IMR-90 (cell line): Measurements from ENCODE around the gene SMKR1. TPM values are rescaled to one million over a fixed set of nuclear protein-coding genes. Genes with fewer than 3 reads are reported as not detected.

Source experiments
- ATAC-seq: fragments of 200-7000 bp; cut with Tn5 transposase; 2 replicates; pipeline ENCODE4 v1.9.1; 2020; ENCODE audit warnings: low read depth, mild to moderate bottlenecking, moderate library complexity
- BruUV-seq: library from RNA; stranded (reverse); fragments of 400-500 nt; replicated peaks from 2 replicates; lab custom pipeline; 2021; lab: Mats Ljungman, UMichigan
- CTCF ChIA-PET: fragments of 300-600 bp; formaldehyde crosslinking; extraction: SDS; loops from one replicate; lab custom pipeline; 2021; ENCODE audit warnings: antibody characterized with exemption; lab: Yijun Ruan, JAX
- POLR2A ChIA-PET: fragments of 300-600 bp; sonication (Branson Sonifier 250); formaldehyde crosslinking; loops from one replicate; lab custom pipeline; 2022; ENCODE audit warnings: antibody characterized with exemption; ENCODE audit not compliant: unreplicated experiment; lab: Charles Lee
- DNase-seq: peaks from one replicate; pipeline ENCODE4 v3.0.0; 2013
- H2AFZ ChIP-seq: replicated peaks from 2 replicates; pipeline ENCODE3; 2013; ENCODE audit warnings: low read length, mild to moderate bottlenecking; ENCODE audit not compliant: poor library complexity
- H2AK5ac ChIP-seq: 2 replicates; pipeline ENCODE4 v1.6.1; 2013; ENCODE audit warnings: low read depth, low read length, inconsistent platforms
- H2AK9ac ChIP-seq: replicated peaks from 2 replicates; pipeline ENCODE3; 2013; ENCODE audit warnings: mild to moderate bottlenecking, low read depth, low read length, moderate library complexity; ENCODE audit not compliant: poor library complexity
- H2BK120ac ChIP-seq: 2 replicates; pipeline ENCODE4 v1.6.1; 2013; ENCODE audit warnings: low read depth, low read length, inconsistent platforms
- H2BK15ac ChIP-seq: 3 replicates; pipeline ENCODE4 v1.6.1; 2013; ENCODE audit warnings: low read depth, low read length, inconsistent platforms
- H2BK20ac ChIP-seq: 2 replicates; pipeline ENCODE4 v1.6.1; 2013; ENCODE audit warnings: low read depth, mild to moderate bottlenecking, inconsistent platforms, low read length, moderate library complexity
- H2BK5ac ChIP-seq: 2 replicates; pipeline ENCODE4 v1.6.1; 2013; ENCODE audit warnings: mild to moderate bottlenecking, low read depth, low read length, inconsistent platforms; ENCODE audit not compliant: poor library complexity, severe bottlenecking
- H3K14ac ChIP-seq: replicated peaks from 2 replicates; pipeline ENCODE4 v1.6.1; 2013; ENCODE audit warnings: low read depth, low read length, inconsistent platforms
- H3K18ac ChIP-seq: 2 replicates; pipeline ENCODE4 v1.6.1; 2013; ENCODE audit warnings: low read depth, low read length, control low read depth
- H3K23ac ChIP-seq: 2 replicates; pipeline ENCODE4 v1.6.1; 2013; ENCODE audit warnings: low read depth, low read length, inconsistent platforms
- H3K27ac ChIP-seq: 2 replicates; pipeline ENCODE4 v1.5.1; 2013; ENCODE audit warnings: mild to moderate bottlenecking, control low read depth, low read length; ENCODE audit not compliant: insufficient read depth
- H3K27me3 ChIP-seq: 2 replicates; pipeline ENCODE4 v1.6.1; 2013; ENCODE audit warnings: low read length; ENCODE audit not compliant: control insufficient read depth, insufficient read depth
- H3K36me3 ChIP-seq: 2 replicates; pipeline ENCODE4 v1.6.1; 2013; ENCODE audit warnings: low read length, mixed read lengths; ENCODE audit not compliant: control insufficient read depth, insufficient read depth
- H3K4ac ChIP-seq: 2 replicates; pipeline ENCODE4 v1.6.1; 2013; ENCODE audit warnings: low read depth, low read length, inconsistent platforms
- H3K4me1 ChIP-seq: 2 replicates; pipeline ENCODE4 v1.6.1; 2013; ENCODE audit warnings: low read length, mixed read lengths; ENCODE audit not compliant: control insufficient read depth, insufficient read depth
- H3K4me2 ChIP-seq: 2 replicates; pipeline ENCODE4 v1.6.1; 2013; ENCODE audit warnings: low read depth, mild to moderate bottlenecking, control low read depth, low read length, moderate library complexity
- H3K4me3 ChIP-seq: 2 replicates; pipeline ENCODE4 v1.5.1; 2013; ENCODE audit warnings: low read depth, mild to moderate bottlenecking, control low read depth, low read length, moderate library complexity; ENCODE audit not compliant: insufficient read depth
- H3K56ac ChIP-seq: 2 replicates; pipeline ENCODE4 v1.6.1; 2013; ENCODE audit warnings: low read length, inconsistent platforms; ENCODE audit not compliant: insufficient read depth; ENCODE audit errors: extremely low read depth
- H3K79me1 ChIP-seq, 2 experiments: 2 replicates each; pipeline ENCODE4 v1.6.1; 2013; ENCODE audit warnings: low read length in 2 of 2, inconsistent platforms in 1 of 2, low read depth in 1 of 2
- H3K9ac ChIP-seq: 2 replicates; pipeline ENCODE4 v1.6.1; 2013; ENCODE audit warnings: low read depth, low read length, control low read depth
- H3K9me1 ChIP-seq: 2 replicates; pipeline ENCODE4 v1.6.1; 2013; ENCODE audit warnings: low read length, inconsistent platforms; ENCODE audit not compliant: insufficient read depth
- H3K9me3 ChIP-seq: 2 replicates; pipeline ENCODE4 v1.6.1; 2013; ENCODE audit warnings: low read length; ENCODE audit not compliant: control insufficient read depth, insufficient read depth
- H4K20me1 ChIP-seq: 2 replicates; pipeline ENCODE4 v1.6.1; 2013; ENCODE audit warnings: low read length, inconsistent platforms; ENCODE audit not compliant: insufficient read depth
- H4K5ac ChIP-seq: 2 replicates; pipeline ENCODE4 v1.6.1; 2013; ENCODE audit warnings: mild to moderate bottlenecking, low read depth, low read length, control low read depth
- H4K8ac ChIP-seq, 2 experiments: 2 replicates each; pipeline ENCODE4 v1.6.1; 2013; ENCODE audit warnings: low read depth in 2 of 2, low read length in 2 of 2, control low read depth in 1 of 2, inconsistent platforms in 1 of 2
- H4K91ac ChIP-seq: 2 replicates; pipeline ENCODE4 v1.6.1; 2013; ENCODE audit warnings: low read depth, low read length, inconsistent platforms; ENCODE audit not compliant: insufficient read depth
- BHLHE40 ChIP-seq: fragments of 150-350 bp; IDR thresholded peaks from 2 replicates; pipeline ENCODE4 v1.6.1; 2016; ENCODE audit warnings: mild to moderate bottlenecking, low read depth, low read length
- CEBPB ChIP-seq: IDR thresholded peaks from 2 replicates; pipeline ENCODE4 v1.6.1; 2012; ENCODE audit warnings: low read depth, low read length, improper control_type of control experiment
- CHD1 ChIP-seq: IDR thresholded peaks from 2 replicates; pipeline ENCODE4 v1.6.1; 2012; ENCODE audit warnings: low read depth, low read length, improper control_type of control experiment
- CTCF ChIP-seq: conservative IDR thresholded peaks from 2 replicates; pipeline ENCODE4 v1.5.1; 2012; ENCODE audit warnings: mild to moderate bottlenecking, low read depth, low read length, improper control_type of control experiment
- ELK1 ChIP-seq: fragments of 150-350 bp; IDR thresholded peaks from 2 replicates; pipeline ENCODE4 v1.6.1; 2016; ENCODE audit warnings: low read depth, mild to moderate bottlenecking, low read length, moderate library complexity, borderline replicate concordance
- FOS ChIP-seq: fragments of 150-350 bp; IDR thresholded peaks from 2 replicates; pipeline ENCODE4 v1.6.1; 2016; ENCODE audit warnings: low read depth, low read length
- MAFK ChIP-seq: IDR thresholded peaks from 2 replicates; pipeline ENCODE4 v1.6.1; 2012; ENCODE audit warnings: low read depth, low read length, improper control_type of control experiment
- MAZ ChIP-seq: IDR thresholded peaks from 2 replicates; pipeline ENCODE4 v1.6.1; 2012; ENCODE audit warnings: low read depth, mild to moderate bottlenecking, low read length, improper control_type of control experiment, moderate library complexity, borderline replicate concordance
- MXI1 ChIP-seq: IDR thresholded peaks from 2 replicates; pipeline ENCODE4 v1.6.1; 2012; ENCODE audit warnings: low read depth, mild to moderate bottlenecking, low read length, moderate library complexity, borderline replicate concordance
- NFE2L2 ChIP-seq: fragments of 150-350 bp; IDR thresholded peaks from 2 replicates; pipeline ENCODE4 v1.6.1; 2016; ENCODE audit warnings: low read depth, mild to moderate bottlenecking, low read length
- POLR2A ChIP-seq: IDR thresholded peaks from 2 replicates; pipeline ENCODE4 v1.6.1; 2012; ENCODE audit warnings: mild to moderate bottlenecking, low read depth, low read length
- RAD21 ChIP-seq: IDR thresholded peaks from 2 replicates; pipeline ENCODE4 v1.6.1; 2012; ENCODE audit warnings: low read length, improper control_type of control experiment
- RCOR1 ChIP-seq: IDR thresholded peaks from 2 replicates; pipeline ENCODE4 v1.6.1; 2012; ENCODE audit warnings: mild to moderate bottlenecking, low read length, improper control_type of control experiment; ENCODE audit not compliant: insufficient replicate concordance
- RFX5 ChIP-seq: IDR thresholded peaks from 2 replicates; pipeline ENCODE4 v1.8.0; 2012; ENCODE audit warnings: low read depth, mild to moderate bottlenecking, low read length, moderate library complexity
- SMC3 ChIP-seq: fragments of 150-350 bp; IDR thresholded peaks from 2 replicates; pipeline ENCODE4 v1.6.1; 2016; ENCODE audit warnings: low read depth, mild to moderate bottlenecking, antibody characterized with exemption, low read length, moderate library complexity
- WGBS, 2 experiments: methylation state at CpG; one replicate each; pipeline versions ENCODE4 v1.1.5 to v1.1.7; 2013; ENCODE audit warnings: missing lambda C conversion rate in 2 of 2; ENCODE audit not compliant: insufficient read length in 1 of 2; ENCODE audit errors: extremely low coverage in 2 of 2; 5-methylcytosine and 5-hydroxymethylcytosine counted together
- dilution Hi-C: fragments of 300-500 bp; cut with HindIII; formaldehyde crosslinking; loops from one replicate; pipeline ENCODE4 v1.14.3; 2018; ENCODE audit warnings: low sequenced_read_pairs; ENCODE audit not compliant: unreplicated experiment
- in situ Hi-C: fragments of 300-500 bp; cut with MboI; formaldehyde crosslinking; loops from 3 replicates; pipeline ENCODE4 v1.14.3; 2019; ENCODE audit warnings: low sequenced_read_pairs, inconsistent platforms, mixed read lengths
- intact Hi-C: fragments of 100-400 bp; cut with micrococcal nuclease; formaldehyde crosslinking; loops from 2 replicates; pipeline ENCODE4 v1.10.0; 2022
- polyA plus RNA-seq, 3 experiments: library from polyadenylated mRNA; depleted of rRNA; stranded (reverse); fragments of >200 nt; gene quantifications; 2 replicates each; pipeline ENCODE4 v1.2.3, GENCODE V29; 2012; ENCODE audit warnings: low replicate concordance in 1 of 3
- total RNA-seq: library from RNA; depleted of rRNA; stranded (reverse); fragments of >200 nt; gene quantifications from 2 replicates; pipeline ENCODE4 v1.2.3, GENCODE V29; 2012
- TF ChIP-seq, protein P1 (sequence below): fragments of 150-350 bp; IDR thresholded peaks from 2 replicates; pipeline ENCODE4 v1.6.1; 2017; ENCODE audit warnings: mild to moderate bottlenecking, antibody characterized with exemption, low read length, low read depth

The SMKR1 gene
- total and polyA plus RNA-seq, 2 of the 4 experiments (the other 2 are of a cell fraction) = 0.26 TPM; not detected in 1

DNA sequence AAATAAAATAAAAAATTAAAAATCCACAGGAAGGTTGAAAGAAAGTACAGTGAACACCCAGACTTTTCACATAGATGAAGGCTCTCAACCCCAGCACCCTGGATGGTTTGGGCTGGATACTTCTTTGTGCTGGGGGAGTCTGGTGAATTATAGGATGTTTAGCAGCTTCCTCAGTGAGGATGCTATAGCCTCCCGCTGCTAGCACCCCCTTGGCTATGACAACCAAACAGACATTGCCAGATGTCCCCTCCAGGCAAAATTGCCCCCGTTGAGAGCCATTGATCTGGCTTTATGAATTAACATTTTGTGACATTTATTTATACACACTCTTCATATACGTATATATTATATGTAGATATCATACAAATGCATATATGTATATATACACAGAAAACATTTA lies 21.6 kb downstream of the SMKR1 start:
- H3K18ac ChIP-seq = no peak overlapping the region
- intact Hi-C loops = no loop called here
- no peak overlapping the region for H3K4ac ChIP-seq
- DNase-seq (no peak), ATAC-seq (no peak)
- no peak overlapping the region for H3K23ac ChIP-seq
- dilution Hi-C loops = no loop called here
- no peak overlapping the region for H3K4me3 ChIP-seq
- H4K20me1 ChIP-seq = no peaks in the 10 kb centered on the region
- no peak overlapping the region for H2AFZ ChIP-seq
- no peaks in the 10 kb centered on the region for H3K36me3 ChIP-seq
- no peaks in the 10 kb centered on the region for H3K4me1 ChIP-seq
- no TSS peak for BruUV-seq
- H4K91ac ChIP-seq = no peak overlapping the region
- no peak overlapping the region for H2BK15ac ChIP-seq
- H3K9me3 ChIP-seq = no peaks in the 10 kb centered on the region
- H4K8ac ChIP-seq = no peak overlapping the region
- H3K27ac ChIP-seq = no peak overlapping the region
- H3K4me2 ChIP-seq = no peak overlapping the region
- no peaks in the 10 kb centered on the region for H3K79me1 ChIP-seq
- no peak overlapping the region for H3K9ac ChIP-seq
- H3K27me3 ChIP-seq = peaks cover 31% of the 10 kb centered on the region
- H2BK20ac ChIP-seq = no peak overlapping the region
- no peak overlapping the region for H2BK120ac ChIP-seq
- in situ Hi-C loops = no loop called here
- POLR2A ChIA-PET = no interaction called here
- H2AK9ac ChIP-seq = no peak overlapping the region
- CTCF ChIA-PET = interaction anchor here (0.6 kb wide), 1 partner anchor 32 kb away, joined by 3 read pairs; no protein-coding TSS in a partner anchor
- H2BK5ac ChIP-seq = no peak overlapping the region
- TF ChIP-seq MAZ = no peak
- no peak for TF ChIP-seq CEBPB
- TF ChIP-seq, protein P1, sequence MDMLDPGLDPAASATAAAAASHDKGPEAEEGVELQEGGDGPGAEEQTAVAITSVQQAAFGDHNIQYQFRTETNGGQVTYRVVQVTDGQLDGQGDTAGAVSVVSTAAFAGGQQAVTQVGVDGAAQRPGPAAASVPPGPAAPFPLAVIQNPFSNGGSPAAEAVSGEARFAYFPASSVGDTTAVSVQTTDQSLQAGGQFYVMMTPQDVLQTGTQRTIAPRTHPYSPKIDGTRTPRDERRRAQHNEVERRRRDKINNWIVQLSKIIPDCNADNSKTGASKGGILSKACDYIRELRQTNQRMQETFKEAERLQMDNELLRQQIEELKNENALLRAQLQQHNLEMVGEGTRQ = no peak
- no peak for TF ChIP-seq RCOR1
- no peak for TF ChIP-seq MXI1
- no peak for TF ChIP-seq NFE2L2
- TF ChIP-seq CTCF = no peak
- no peak for TF ChIP-seq RAD21
- TF ChIP-seq RFX5 = no peak
- no peak for TF ChIP-seq POLR2A
- no peak for TF ChIP-seq BHLHE40
- no peak for TF ChIP-seq SMC3
- no peak for TF ChIP-seq CHD1
- TF ChIP-seq MAFK = no peak
- TF ChIP-seq ELK1 = no peak
- TF ChIP-seq FOS = no peak
- H3K9me1 ChIP-seq = no peaks in the 10 kb centered on the region
- no peak overlapping the region for H3K56ac ChIP-seq
- H4K5ac ChIP-seq = no peak overlapping the region
- WGBS, 2 experiments = no CpG with 5 or more reads among the region's 3 CpGs
- no peak overlapping the region for H3K14ac ChIP-seq
- no peak overlapping the region for H2AK5ac ChIP-seq
